H1 (cell line): ENCODE measurements around the gene SSR2. TPM values are rescaled to one million over a fixed set of nuclear protein-coding genes. Genes with fewer than 3 reads are reported as not detected.

Experiments used
- CTCF ChIA-PET: fragments of 300-600 bp; sonication (Branson Sonifier 250); formaldehyde crosslinking; loops from one replicate; lab custom pipeline; 2021; ENCODE audit not compliant: partially characterized antibody; lab: Charles Lee
- POLR2A ChIA-PET: fragments of 300-600 bp; sonication (Branson Sonifier 250); formaldehyde crosslinking; loops from one replicate; lab custom pipeline; 2021; ENCODE audit warnings: inconsistent platforms; ENCODE audit not compliant: partially characterized antibody; lab: Charles Lee
- DNase-seq, 2 experiments: peaks; one replicate each; pipeline versions ENCODE4 v3.0.0 to v3.0.0-alpha.2; 2010 to 2022; ENCODE audit warnings: low spot score in 2 of 2, low read depth in 1 of 2, mixed read lengths in 1 of 2
- FAIRE-seq: peaks from 2 replicates; lab custom pipeline; 2011; peaks lifted over from hg19 to GRCh38; lab: Jason Lieb, UNC
- H2AFZ ChIP-seq: 2 replicates; pipeline ENCODE4 v1.8.1; 2012; ENCODE audit warnings: low read length, inconsistent platforms
- H2AK5ac ChIP-seq: 2 replicates; pipeline ENCODE4 v1.6.1; 2013; ENCODE audit warnings: low read depth, low read length
- H2BK120ac ChIP-seq: replicated peaks from 2 replicates; pipeline ENCODE3; 2013; ENCODE audit warnings: low read depth, low read length, inconsistent platforms
- H2BK12ac ChIP-seq: 2 replicates; pipeline ENCODE4 v1.6.1; 2013; ENCODE audit warnings: low read depth, low read length
- H2BK15ac ChIP-seq: 2 replicates; pipeline ENCODE4 v1.6.1; 2013; ENCODE audit warnings: low read length
- H2BK20ac ChIP-seq: 2 replicates; pipeline ENCODE4 v1.6.1; 2013; ENCODE audit warnings: low read length
- H2BK5ac ChIP-seq: 2 replicates; pipeline ENCODE4 v1.6.1; 2013; ENCODE audit warnings: low read depth, low read length
- H3K14ac ChIP-seq: 2 replicates; pipeline ENCODE4 v1.6.1; 2013; ENCODE audit warnings: inconsistent platforms; ENCODE audit not compliant: insufficient read length
- H3K18ac ChIP-seq: 2 replicates; pipeline ENCODE4 v1.6.1; 2013; ENCODE audit warnings: low read length; ENCODE audit errors: extremely low read depth
- H3K23ac ChIP-seq: 2 replicates; pipeline ENCODE4 v1.6.1; 2013; ENCODE audit warnings: inconsistent platforms; ENCODE audit not compliant: insufficient read length
- H3K23me2 ChIP-seq: 2 replicates; pipeline ENCODE4 v1.6.1; 2013; ENCODE audit warnings: low read depth, low read length
- H3K27ac ChIP-seq: 2 replicates; pipeline ENCODE4 v1.6.1; 2011; ENCODE audit warnings: low read depth, low read length, inconsistent platforms
- H3K27me3 ChIP-seq, 4 experiments: replicated peaks in 1 of 4; 1 replicate in 1 of 4; 2 replicates in 3 of 4; pipeline versions ENCODE4 v1.6.1 to v1.8.1; 2011 to 2013; ENCODE audit warnings: low read length in 3 of 4, mild to moderate bottlenecking in 3 of 4, inconsistent platforms in 2 of 4, mixed read lengths in 2 of 4, moderate library complexity in 1 of 4; ENCODE audit not compliant: control insufficient read depth in 3 of 4, insufficient read depth in 3 of 4; ENCODE audit errors: extremely low read depth in 1 of 4
- H3K36me3 ChIP-seq, 4 experiments: 2 replicates each; pipeline versions ENCODE4 v1.6.1 to v1.8.1; 2011 to 2013; ENCODE audit warnings: mild to moderate bottlenecking in 4 of 4, low read length in 3 of 4, moderate library complexity in 2 of 4, control low read depth in 1 of 4, inconsistent platforms in 1 of 4; ENCODE audit not compliant: insufficient read depth in 4 of 4, control insufficient read depth in 2 of 4
- H3K4ac ChIP-seq: replicated peaks from 2 replicates; pipeline ENCODE3; 2013; ENCODE audit warnings: low read length, low read depth, mixed read lengths, inconsistent platforms; ENCODE audit not compliant: insufficient read length
- H3K4me1 ChIP-seq, 4 experiments: replicated peaks in 1 of 4; 1 replicate in 1 of 4; 2 replicates in 3 of 4; pipeline versions ENCODE4 v1.6.1 to v1.8.1; 2011 to 2013; ENCODE audit warnings: low read length in 3 of 4, inconsistent platforms in 2 of 4, mixed read lengths in 1 of 4; ENCODE audit not compliant: insufficient read depth in 4 of 4, control insufficient read depth in 3 of 4
- H3K4me2 ChIP-seq, 2 experiments: 2 replicates each; pipeline versions ENCODE4 v1.6.1 to v1.8.1; 2011 to 2013; ENCODE audit warnings: low read depth in 2 of 2, low read length in 2 of 2, control low read depth in 1 of 2, inconsistent platforms in 1 of 2, mild to moderate bottlenecking in 1 of 2; ENCODE audit not compliant: insufficient read depth in 1 of 2
- H3K4me3 ChIP-seq, 4 experiments: fragments of 200-600, 300-600 bp in 1 of 4; sonication (generic), shearing (Covaris generic), sonication (Bioruptor Twin) in 1 of 4; 2 replicates each; pipeline versions ENCODE4 v1.5.1 to v1.8.1; 2011 to 2016; ENCODE audit warnings: low read length in 4 of 4, low read depth in 3 of 4, control low read depth in 2 of 4, inconsistent platforms in 2 of 4, mild to moderate bottlenecking in 2 of 4, mixed read lengths in 1 of 4, moderate library complexity in 1 of 4; ENCODE audit not compliant: insufficient read depth in 2 of 4; ENCODE audit errors: extremely low read depth in 1 of 4
- H3K56ac ChIP-seq: replicated peaks from 2 replicates; pipeline ENCODE3; 2013; ENCODE audit warnings: low read depth, mild to moderate bottlenecking, mixed read lengths, low read length, inconsistent platforms; ENCODE audit not compliant: insufficient read length
- H3K79me1 ChIP-seq: 2 replicates; pipeline ENCODE4 v1.6.1; 2013; ENCODE audit warnings: low read depth, low read length, control low read depth
- H3K79me2 ChIP-seq, 2 experiments: 2 replicates each; pipeline versions ENCODE4 v1.6.1 to v1.8.1; 2012 to 2013; ENCODE audit warnings: low read length in 2 of 2, mild to moderate bottlenecking in 2 of 2, inconsistent platforms in 1 of 2; ENCODE audit not compliant: insufficient read depth in 2 of 2, control insufficient read depth in 1 of 2
- H3K9ac ChIP-seq, 4 experiments: replicated peaks in 1 of 4; 1 replicate in 1 of 4; 2 replicates in 3 of 4; pipeline versions ENCODE4 v1.6.1 to v1.8.1; 2011 to 2013; ENCODE audit warnings: low read depth in 3 of 4, low read length in 3 of 4, control low read depth in 2 of 4, mild to moderate bottlenecking in 2 of 4, moderate library complexity in 2 of 4, inconsistent platforms in 1 of 4; ENCODE audit errors: extremely low read depth in 1 of 4
- H3K9me3 ChIP-seq, 2 experiments: 2 replicates each; pipeline versions ENCODE4 v1.6.1 to v1.8.1; 2012 to 2013; ENCODE audit warnings: mild to moderate bottlenecking in 2 of 2, moderate library complexity in 2 of 2, control low read depth in 1 of 2, inconsistent platforms in 1 of 2, low read depth in 1 of 2, low read length in 1 of 2, mixed read lengths in 1 of 2; ENCODE audit not compliant: insufficient read depth in 2 of 2
- H4K20me1 ChIP-seq, 2 experiments: replicated peaks in 1 of 2; 2 replicates each; pipeline versions ENCODE3 to v1.8.1; 2011 to 2013; ENCODE audit warnings: inconsistent platforms in 2 of 2, low read length in 2 of 2, mild to moderate bottlenecking in 1 of 2; ENCODE audit not compliant: insufficient read depth in 2 of 2, control insufficient read depth in 1 of 2
- H4K5ac ChIP-seq: 2 replicates; pipeline ENCODE4 v1.6.1; 2013; ENCODE audit warnings: low read length, low read depth, mixed read lengths, inconsistent platforms; ENCODE audit not compliant: insufficient read length
- H4K8ac ChIP-seq: 2 replicates; pipeline ENCODE4 v1.8.0; 2013; ENCODE audit warnings: mild to moderate bottlenecking, moderate library complexity, low read length, inconsistent platforms; ENCODE audit not compliant: insufficient read depth; ENCODE audit errors: extremely low read depth
- H4K91ac ChIP-seq: replicated peaks from 2 replicates; pipeline ENCODE3; 2013; ENCODE audit warnings: low read length, mixed read lengths, inconsistent platforms; ENCODE audit not compliant: insufficient read length
- HDAC6 ChIP-seq: IDR thresholded peaks from one replicate; pipeline ENCODE4 v1.7.1; 2012; ENCODE audit warnings: low read depth, mild to moderate bottlenecking, inconsistent platforms, low read length, moderate library complexity
- SP1 ChIP-seq: IDR thresholded peaks from 2 replicates; pipeline ENCODE4 v1.6.1; 2011; ENCODE audit warnings: low read depth, low read length
- TEAD4 ChIP-seq: IDR thresholded peaks from 2 replicates; pipeline ENCODE4 v1.6.1; 2012; ENCODE audit warnings: low read depth, low read length, inconsistent platforms, mixed read lengths
- ZNF274 ChIP-seq: IDR thresholded peaks from 2 replicates; pipeline ENCODE4 v1.7.0; 2012; ENCODE audit warnings: low read length, borderline replicate concordance; ENCODE audit errors: extremely low read depth
- WGBS, 2 experiments: shearing (Covaris generic) in 1 of 2; methylation state at CpG; one replicate each; pipeline versions ENCODE4 v1.1.6 to v1.1.7; 2013 to 2015; ENCODE audit warnings: low lambda C conversion rate in 2 of 2, mixed read lengths in 2 of 2, inconsistent platforms in 1 of 2, low coverage in 1 of 2, missing lambda C conversion rate in 1 of 2; ENCODE audit not compliant: insufficient replicate concordance in 2 of 2, insufficient coverage in 1 of 2, insufficient read length in 1 of 2; ENCODE audit errors: extremely low coverage in 1 of 2, missing lambda C conversion rate in 1 of 2; 5-methylcytosine and 5-hydroxymethylcytosine counted together
- polyA plus RNA-seq, 7 experiments: library from polyadenylated mRNA; depleted of rRNA in 3 of 7; stranded (reverse) in 5 of 7; unstranded in 2 of 7; fragments of >200 nt in 5 of 7; fragments of 200-250 nt in 2 of 7; gene quantifications; 1 replicate in 5 of 7; 2 replicates in 1 of 7; 4 replicates in 1 of 7; pipeline versions ENCODE4 v1.2.1 to v1.2.3, GENCODE V29; 2011 to 2013; ENCODE audit warnings: missing spikeins in 2 of 7, mixed read lengths in 2 of 7
- total RNA-seq: library from RNA; stranded (reverse); fragmentation: NEBNext Ultra II Directional; extraction: Animal tissue kit (Norgen Biotek cat#: 25700); gene quantifications from 2 replicates; pipeline ENCODE4 v1.2.1, GENCODE V29; 2021

SSR2 gene
- total and polyA plus RNA-seq, 2 of the 8 experiments (the other 6 are each of a cell fraction or from before 2014, with no cell fraction given), result 190 to 648 TPM

DNA sequence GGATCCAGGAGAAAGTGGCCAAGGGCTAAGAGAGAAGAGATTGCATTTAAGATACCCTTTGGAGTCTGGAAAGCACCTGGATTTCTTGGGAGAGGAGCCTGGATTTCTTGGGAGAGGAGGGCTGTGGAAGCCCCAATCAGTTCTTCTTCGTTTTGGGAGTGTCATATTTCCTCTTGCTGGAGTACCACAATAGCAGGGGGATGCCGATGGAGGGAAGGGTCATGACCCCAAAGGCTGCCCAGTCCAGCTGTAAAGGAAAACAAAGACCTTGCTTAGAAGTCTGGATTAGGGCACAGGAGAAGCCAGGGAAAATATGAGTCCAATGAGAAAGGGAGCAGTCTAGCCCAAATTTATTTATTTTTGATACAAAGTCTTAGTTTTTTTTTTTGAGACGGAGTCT is 11.3 kb downstream of the SSR2 start:
- H3K27ac ChIP-seq, result no peak overlapping the region
- H2BK5ac ChIP-seq, result no peak overlapping the region
- no peak overlapping the region for H2AFZ ChIP-seq
- no peak overlapping the region for H4K91ac ChIP-seq
- DNase-seq (no peak), FAIRE-seq (no peak)
- H3K4ac ChIP-seq, result no peak overlapping the region
- H2BK20ac ChIP-seq, result no peak overlapping the region
- no peak overlapping the region for H3K4me2 ChIP-seq
- 83% methylated on average over 2 of the region's 3 CpGs; no CpG with 5 or more reads in 1 of the 2 experiments for WGBS, 2 experiments
- H3K18ac ChIP-seq, result no peak overlapping the region
- H4K5ac ChIP-seq, result no peak overlapping the region
- H3K56ac ChIP-seq, result no peak overlapping the region
- peaks cover 0 to 3% (median 0%) of the 10 kb centered on the region in 4 experiments; a peak in 2 of 7 replicates for H3K4me1 ChIP-seq
- H3K79me1 ChIP-seq, result no peaks in the 10 kb centered on the region
- no peak overlapping the region for H3K9ac ChIP-seq
- H3K36me3 ChIP-seq, result peaks cover 18 to 51% (median 34%) of the 10 kb centered on the region in 4 experiments
- H2BK12ac ChIP-seq, result no peak overlapping the region
- TF ChIP-seq HDAC6 (no peak), ZNF274 (no peak), SP1 (no peak), TEAD4 (no peak)
- H3K4me3 ChIP-seq, result no peak overlapping the region
- peaks cover 0 to 2% of the 10 kb centered on the region in 2 experiments for H4K20me1 ChIP-seq
- no peaks in the 10 kb centered on the region for H3K79me2 ChIP-seq
- H3K23me2 ChIP-seq, result no peaks in the 10 kb centered on the region
- no peak overlapping the region for H2AK5ac ChIP-seq
- no peak overlapping the region for H3K23ac ChIP-seq
- no peak overlapping the region for H2BK120ac ChIP-seq
- CTCF ChIA-PET, result interaction anchor here (0.6 to 9.3 kb wide), 10 partner anchors 9 to 1542 kb away, joined by 3 to 77 read pairs (median 6); partner anchors contain the start of gene SSR2
- H4K8ac ChIP-seq, result 0 out of 2 replicates have a peak overlapping the region, but pooled peaks have one; percentile 5
- POLR2A ChIA-PET, result interaction anchor here (0.6 to 3.1 kb wide), 4 partner anchors 10 to 65 kb away, joined by 3 to 17 read pairs (median 7); partner anchors contain the start of gene SSR2
- no peaks in the 10 kb centered on the region for H3K9me3 ChIP-seq
- H2BK15ac ChIP-seq, result no peak overlapping the region
- H3K14ac ChIP-seq, result no peak overlapping the region
- H3K27me3 ChIP-seq, result no peaks in the 10 kb centered on the region
